ENCODE data around the gene GGTA1. TPM values are rescaled to one million over a fixed set of nuclear protein-coding genes. Genes with fewer than 3 reads are reported as not detected.

Gene GGTA1
- total RNA-seq, 1 experiment from 2014 or later = not detected

DNA sequence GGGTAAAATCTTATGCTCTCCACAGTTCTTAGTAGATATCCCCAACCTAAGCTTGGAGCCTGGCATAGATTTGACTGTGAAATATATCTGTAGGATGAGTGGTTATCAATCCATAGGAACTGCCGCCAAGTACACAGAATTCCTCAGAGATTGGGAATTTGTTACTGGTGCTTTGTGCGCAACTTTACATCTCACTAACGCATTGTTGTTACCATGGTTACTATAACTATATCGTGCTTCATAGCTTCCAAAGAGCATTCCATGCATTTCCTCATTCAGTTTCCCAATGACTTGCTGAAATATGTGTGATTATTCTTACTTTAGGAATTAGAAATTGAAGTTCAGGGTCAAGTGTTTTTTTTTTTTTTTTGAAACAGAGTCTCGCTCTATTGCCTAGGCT, 9.5 kb upstream of the GGTA1 start:
- Mint-ChIP-seq H3K36me3 (ENCODE audit: insufficient read depth, unreplicated experiment) (no peaks in the 10 kb centered on the region), H3K4me3 (ENCODE audit: unreplicated experiment) (no peak overlapping the region), H3K4me1 (ENCODE audit: low read depth, unreplicated experiment) (no peaks in the 10 kb centered on the region), H3K27me3 (ENCODE audit: insufficient read depth, unreplicated experiment) (peaks cover 13% of the 10 kb centered on the region), H3K27ac (ENCODE audit: unreplicated experiment) (no peak overlapping the region), H3K9me3 (ENCODE audit: unreplicated experiment) (no peaks in the 10 kb centered on the region)
- ChIA-PET POLR2A (interaction anchor here (0.7 kb wide), 1 partner anchor 59 kb away, joined by 5 read pairs; no protein-coding TSS in a partner anchor), CTCF (interaction anchor here (0.6 to 0.7 kb wide), 2 partner anchors 11 to 889 kb away, joined by 3 to 6 read pairs; no protein-coding TSS in a partner anchor)
- no TSS peak for BruUV-seq (replicated peaks)
- no peak for TF ChIP-seq CTCF (IDR thresholded peaks at IDR 0.05; ENCODE audit: insufficient read depth in 1 of 2, low read depth in 1 of 2, low read length in 1 of 2, severe bottlenecking in 1 of 2, unreplicated experiment in 1 of 2)
- no peak overlapping the region for H3K4me3 ChIP-seq (ENCODE audit: low read depth, low read length)
- intact Hi-C loops (cut with micrococcal nuclease; ENCODE audit: unreplicated experiment) = no loop called here
- H3K27me3 ChIP-seq (replicated peaks; ENCODE audit: control insufficient read depth, insufficient read depth, low read length) = no peaks in the 10 kb centered on the region; the same call in 1 of the 2 replicates
- no peak for DNase-seq
- H3K4me1 ChIP-seq = no peaks in the 10 kb centered on the region
- H3K36me3 ChIP-seq (ENCODE audit: control insufficient read depth, insufficient read depth, low read length) = no peaks in the 10 kb centered on the region
- H3K9me3 ChIP-seq = no peaks in the 10 kb centered on the region

- peaks cover 18% of the 10 kb centered on the region for H3K27me3 Mint-ChIP-seq (ENCODE audit: insufficient read depth, unreplicated experiment)
- H3K27ac Mint-ChIP-seq (ENCODE audit: unreplicated experiment) = no peak overlapping the region
Observed at GRCh38 chr9:121508415-121508814, 8.8 kb upstream of the GGTA1 start.

GRCh38 chr9:121505903-121506735, 6.5 kb upstream of the GGTA1 start:
- no peak for DNase-seq
- no peak for TF ChIP-seq CTCF (IDR thresholded peaks at IDR 0.05; ENCODE audit: insufficient read depth in 1 of 2, low read depth in 1 of 2, low read length in 1 of 2, severe bottlenecking in 1 of 2, unreplicated experiment in 1 of 2)
- intact Hi-C loops (cut with micrococcal nuclease; ENCODE audit: unreplicated experiment) = no loop called here
- Histone ChIP-seq H3K4me1 (no peaks in the 10 kb centered on the region), H3K27me3 (replicated peaks; ENCODE audit: control insufficient read depth, insufficient read depth, low read length) (no peaks in the 10 kb centered on the region), H3K36me3 (ENCODE audit: control insufficient read depth, insufficient read depth, low read length) (no peaks in the 10 kb centered on the region), H3K9me3 (no peaks in the 10 kb centered on the region), H3K4me3 (ENCODE audit: low read depth, low read length) (no peak overlapping the region)
- BruUV-seq (replicated peaks) = no TSS peak
- peaks cover 25% of the 10 kb centered on the region for H3K27me3 Mint-ChIP-seq (ENCODE audit: insufficient read depth, unreplicated experiment)
- H3K36me3 Mint-ChIP-seq (ENCODE audit: insufficient read depth, unreplicated experiment) = no peaks in the 10 kb centered on the region
- ChIA-PET POLR2A (no interaction called here), CTCF (no interaction called here)
- H3K9me3 Mint-ChIP-seq (ENCODE audit: unreplicated experiment) = no peaks in the 10 kb centered on the region
- no peak overlapping the region for H3K27ac Mint-ChIP-seq (ENCODE audit: unreplicated experiment)
- H3K4me3 Mint-ChIP-seq (ENCODE audit: unreplicated experiment) = no peak overlapping the region
- no peaks in the 10 kb centered on the region for H3K4me1 Mint-ChIP-seq (ENCODE audit: low read depth, unreplicated experiment)

More at GRCh38 chr9:121508415-121508814, 8.8 kb upstream of the GGTA1 start:
- TF ChIP-seq CTCF (IDR thresholded peaks at IDR 0.05; ENCODE audit: insufficient read depth in 1 of 2, low read depth in 1 of 2, low read length in 1 of 2, severe bottlenecking in 1 of 2, unreplicated experiment in 1 of 2) = no peak
- no peaks in the 10 kb centered on the region for H3K36me3 Mint-ChIP-seq (ENCODE audit: insufficient read depth, unreplicated experiment)
- Histone ChIP-seq H3K9me3 (no peaks in the 10 kb centered on the region), H3K4me1 (no peaks in the 10 kb centered on the region), H3K36me3 (ENCODE audit: control insufficient read depth, insufficient read depth, low read length) (no peaks in the 10 kb centered on the region), H3K4me3 (ENCODE audit: low read depth, low read length) (no peak overlapping the region), H3K27me3 (replicated peaks; ENCODE audit: control insufficient read depth, insufficient read depth, low read length) (no peaks in the 10 kb centered on the region; the same call in 1 of the 2 replicates)
- intact Hi-C loops (cut with micrococcal nuclease; ENCODE audit: unreplicated experiment) = no loop called here
- BruUV-seq (replicated peaks) = no TSS peak
- POLR2A ChIA-PET = no interaction called here
- no peaks in the 10 kb centered on the region for H3K9me3 Mint-ChIP-seq (ENCODE audit: unreplicated experiment)
- no peak for DNase-seq
- H3K4me1 Mint-ChIP-seq (ENCODE audit: low read depth, unreplicated experiment) = no peaks in the 10 kb centered on the region
- no peak overlapping the region for H3K4me3 Mint-ChIP-seq (ENCODE audit: unreplicated experiment)
- CTCF ChIA-PET = no interaction called here
